BJ (cell line): ENCODE results near the gene MGRN1. TPM values are rescaled to one million over a fixed set of nuclear protein-coding genes. Genes with fewer than 3 reads are reported as not detected.

Experiments used
- CTCF ChIA-PET: fragments of 350-600 bp; formaldehyde crosslinking; extraction: SDS; loops from one replicate; lab custom pipeline; 2021; ENCODE audit warnings: antibody characterized with exemption, inconsistent platforms; lab: Yijun Ruan, JAX
- POLR2A ChIA-PET: fragments of 300-600 bp; sonication (Branson Sonifier 250); formaldehyde crosslinking; extraction: SDS; loops from one replicate; lab custom pipeline; 2021; ENCODE audit warnings: antibody characterized with exemption; lab: Charles Lee
- DNase-seq: peaks from one replicate; pipeline ENCODE4 v3.0.0-alpha.2; 2011; ENCODE audit warnings: low read depth
- H3K27me3 ChIP-seq: 2 replicates; pipeline ENCODE4 v1.6.0; 2011; ENCODE audit warnings: low read length; ENCODE audit not compliant: control insufficient read depth, insufficient read depth
- H3K36me3 ChIP-seq: 2 replicates; pipeline ENCODE4 v1.5.1; 2011; ENCODE audit warnings: low read length; ENCODE audit not compliant: control insufficient read depth, insufficient read depth
- H3K4me3 ChIP-seq: 2 replicates; pipeline ENCODE4 v1.5.1; 2011; ENCODE audit warnings: low read depth, mild to moderate bottlenecking, control low read depth, low read length
- polyA plus RNA-seq: library from polyadenylated mRNA; depleted of rRNA; stranded (reverse); fragments of >200 nt; gene quantifications from 2 replicates; pipeline ENCODE4 v1.2.3, GENCODE V29; 2011
- TF ChIP-seq, protein P1 (sequence below): IDR thresholded peaks from 2 replicates; pipeline ENCODE4 v1.5.1; 2011; ENCODE audit warnings: low read depth, mild to moderate bottlenecking, control low read depth, inconsistent platforms, low read length, moderate library complexity; ENCODE audit not compliant: insufficient read depth

Gene MGRN1
- polyA plus RNA-seq, 1 experiment = 4.5 TPM

DNA sequence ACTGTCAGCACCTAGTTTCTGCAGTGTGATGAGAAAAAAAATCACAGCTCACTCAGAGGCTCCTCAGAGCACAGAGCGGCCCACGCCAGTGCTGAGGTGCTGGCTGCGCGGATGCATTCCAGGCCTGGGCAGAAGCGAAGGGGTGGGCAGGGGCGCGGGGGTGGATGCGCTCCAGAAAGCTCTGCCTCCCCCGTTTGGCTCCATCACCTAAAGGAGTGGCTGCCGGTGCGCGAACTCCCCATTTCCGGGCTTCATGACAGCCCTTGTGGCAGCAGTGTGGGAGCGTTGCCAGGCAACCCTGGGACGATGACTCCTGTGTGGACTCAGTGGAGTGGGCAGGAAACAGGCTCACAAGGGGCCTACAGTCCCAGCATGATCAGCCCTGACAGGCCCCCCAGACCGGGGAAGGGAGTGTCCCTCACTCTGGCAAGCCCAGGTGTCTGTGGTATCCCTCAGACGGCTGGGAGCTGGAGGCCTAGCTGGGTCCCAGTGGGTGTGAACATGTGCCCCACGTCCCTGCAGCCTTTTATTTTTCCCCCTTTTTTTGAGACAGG lies 35.9 kb downstream of the MGRN1 start:
- POLR2A ChIA-PET = no interaction called here
- H3K36me3 ChIP-seq = peaks cover 39% of the 10 kb centered on the region
- H3K27me3 ChIP-seq = no peaks in the 10 kb centered on the region
- DNase-seq = no peak
- CTCF ChIA-PET = interaction anchor here (1.7 to 1.9 kb wide), 2 partner anchors 10 to 11 kb away, joined by 6 to 7 read pairs; no protein-coding TSS in a partner anchor
- H3K4me3 ChIP-seq = no peak overlapping the region
- TF ChIP-seq, protein P1, sequence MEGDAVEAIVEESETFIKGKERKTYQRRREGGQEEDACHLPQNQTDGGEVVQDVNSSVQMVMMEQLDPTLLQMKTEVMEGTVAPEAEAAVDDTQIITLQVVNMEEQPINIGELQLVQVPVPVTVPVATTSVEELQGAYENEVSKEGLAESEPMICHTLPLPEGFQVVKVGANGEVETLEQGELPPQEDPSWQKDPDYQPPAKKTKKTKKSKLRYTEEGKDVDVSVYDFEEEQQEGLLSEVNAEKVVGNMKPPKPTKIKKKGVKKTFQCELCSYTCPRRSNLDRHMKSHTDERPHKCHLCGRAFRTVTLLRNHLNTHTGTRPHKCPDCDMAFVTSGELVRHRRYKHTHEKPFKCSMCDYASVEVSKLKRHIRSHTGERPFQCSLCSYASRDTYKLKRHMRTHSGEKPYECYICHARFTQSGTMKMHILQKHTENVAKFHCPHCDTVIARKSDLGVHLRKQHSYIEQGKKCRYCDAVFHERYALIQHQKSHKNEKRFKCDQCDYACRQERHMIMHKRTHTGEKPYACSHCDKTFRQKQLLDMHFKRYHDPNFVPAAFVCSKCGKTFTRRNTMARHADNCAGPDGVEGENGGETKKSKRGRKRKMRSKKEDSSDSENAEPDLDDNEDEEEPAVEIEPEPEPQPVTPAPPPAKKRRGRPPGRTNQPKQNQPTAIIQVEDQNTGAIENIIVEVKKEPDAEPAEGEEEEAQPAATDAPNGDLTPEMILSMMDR = no peak

DNA sequence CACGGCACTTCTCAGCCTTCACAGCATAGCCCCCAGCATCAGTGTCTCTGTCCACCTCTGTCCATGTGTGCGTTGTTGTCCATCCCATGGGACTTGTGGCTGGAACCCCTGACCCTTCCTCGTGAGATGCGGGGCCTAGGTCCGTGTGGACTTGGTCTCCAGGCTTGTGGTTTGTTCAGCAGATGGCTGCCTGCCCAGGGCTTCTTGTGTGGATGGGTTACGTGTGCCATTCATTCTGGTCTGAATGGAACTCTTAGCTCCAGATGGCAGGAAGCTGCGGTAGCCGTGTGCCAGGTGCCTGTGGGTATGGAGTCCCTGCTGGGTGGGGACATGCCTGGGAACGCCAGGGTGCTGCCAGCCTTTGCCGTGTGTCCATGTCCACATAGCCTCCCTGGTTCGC lies 37.0 kb downstream of the MGRN1 start:
- ChIA-PET CTCF (interaction anchor here (1.7 kb wide), 1 partner anchor 11 kb away, joined by 7 read pairs; no protein-coding TSS in a partner anchor), POLR2A (no interaction called here)
- no peaks in the 10 kb centered on the region for H3K27me3 ChIP-seq
- TF ChIP-seq, protein P1 = no peak
- DNase-seq = no peak
- H3K4me3 ChIP-seq = no peak overlapping the region
- peaks cover 39% of the 10 kb centered on the region for H3K36me3 ChIP-seq

DNA sequence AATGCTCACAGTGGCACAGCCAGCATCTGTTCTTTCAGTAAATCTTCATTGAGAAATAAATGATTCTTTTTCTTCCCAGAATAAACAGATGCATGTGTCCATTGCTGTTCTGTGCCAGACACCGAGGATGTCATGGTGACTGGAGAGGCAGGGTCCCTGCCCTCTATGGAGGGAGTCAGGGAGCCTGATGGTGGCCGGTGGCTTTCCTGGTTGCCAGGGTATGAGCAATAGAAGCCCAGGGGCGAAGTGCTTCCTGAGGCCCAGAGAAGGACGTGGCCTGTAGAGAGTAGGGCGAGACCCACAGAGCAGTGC lies 38.8 kb downstream of the MGRN1 start:
- TF ChIP-seq, protein P1 = no peak
- no peaks in the 10 kb centered on the region for H3K27me3 ChIP-seq
- peaks cover 42% of the 10 kb centered on the region for H3K36me3 ChIP-seq
- ChIA-PET POLR2A (no interaction called here), CTCF (no interaction called here)
- no peak for DNase-seq
- no peak overlapping the region for H3K4me3 ChIP-seq

DNA sequence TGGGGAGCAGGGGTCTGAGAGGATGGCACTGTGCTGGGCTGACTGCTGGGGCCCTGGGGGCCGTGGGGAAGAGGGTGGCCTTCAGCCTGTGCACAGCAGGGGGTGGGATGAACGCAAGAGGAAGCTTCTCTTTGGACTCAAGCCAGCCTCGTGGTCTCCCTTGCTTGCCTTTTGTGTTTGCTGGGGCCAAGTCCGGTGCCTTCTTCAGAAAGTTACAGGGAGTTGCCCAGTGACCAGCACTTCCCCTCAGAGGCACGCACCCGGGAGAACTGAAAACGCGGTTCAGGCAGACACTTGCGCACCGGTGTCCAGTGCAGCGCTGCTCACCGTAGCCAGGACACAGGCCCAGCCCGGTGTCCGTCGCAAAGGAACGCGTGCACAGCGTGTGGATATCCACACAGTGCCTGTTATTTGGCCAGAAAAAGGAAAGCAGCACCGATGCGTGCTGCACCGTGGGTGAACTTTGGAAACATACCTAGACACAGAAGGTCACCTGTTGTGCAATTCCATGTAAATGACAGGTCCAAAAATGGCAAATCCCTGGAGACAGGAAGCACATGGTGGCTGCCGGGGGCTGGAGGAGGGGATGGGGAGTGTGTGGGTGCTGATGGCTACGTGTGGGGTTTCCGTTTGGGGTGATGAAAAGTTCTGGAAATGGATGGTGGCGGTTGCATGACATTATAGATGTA lies 39.3 kb downstream of the MGRN1 start:
- Histone ChIP-seq H3K4me3 (no peak overlapping the region), H3K27me3 (no peaks in the 10 kb centered on the region), H3K36me3 (peaks cover 44% of the 10 kb centered on the region)
- POLR2A ChIA-PET = no interaction called here
- TF ChIP-seq, protein P1 = no peak
- CTCF ChIA-PET = no interaction called here
- no peak for DNase-seq

DNA sequence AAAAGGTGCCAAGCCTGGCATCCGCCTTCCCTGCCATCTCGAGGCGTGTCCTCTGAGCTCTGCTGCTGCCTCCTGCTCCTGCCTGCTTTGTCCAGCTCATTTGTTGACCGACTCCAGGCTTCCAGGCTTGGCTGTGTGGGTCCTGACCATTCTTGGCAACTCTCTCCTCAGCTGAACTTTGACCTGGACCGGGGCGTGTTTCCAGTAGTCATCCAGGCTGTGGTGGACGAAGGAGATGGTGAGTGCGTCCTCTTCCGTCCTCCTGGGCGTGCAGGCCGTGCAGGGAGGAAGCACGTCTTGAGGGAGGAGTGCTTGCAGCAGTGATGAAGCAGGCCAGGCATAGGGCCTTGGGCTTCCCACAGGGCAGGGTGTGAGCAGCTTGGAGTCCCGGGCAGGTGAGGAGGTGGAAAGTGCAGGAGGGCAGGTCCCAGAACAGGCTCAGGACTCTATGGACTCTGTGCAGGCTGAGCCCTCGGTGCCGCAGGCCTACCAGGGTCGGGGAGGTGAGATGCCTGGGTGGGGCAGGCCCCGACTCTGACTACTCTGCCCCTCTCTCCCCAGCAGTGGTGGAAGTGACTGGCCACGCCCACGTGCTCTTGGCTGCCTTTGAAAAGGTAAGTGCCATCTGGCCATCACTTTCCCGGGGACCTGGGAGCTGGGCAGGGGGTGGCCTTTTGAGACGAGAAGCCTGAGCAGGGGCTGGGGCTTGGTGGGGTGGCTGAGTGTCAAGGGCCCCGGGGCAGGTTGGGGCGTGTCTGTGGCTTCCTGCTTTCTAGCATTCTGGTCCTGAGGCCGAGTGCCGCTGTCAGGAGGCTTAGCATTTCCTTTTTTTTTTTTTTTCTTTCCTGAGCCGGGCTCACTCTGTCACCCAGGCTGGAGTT lies 40.2 kb downstream of the MGRN1 start:
- peaks cover 42% of the 10 kb centered on the region for H3K36me3 ChIP-seq
- no peak overlapping the region for H3K4me3 ChIP-seq
- DNase-seq = no peak
- POLR2A ChIA-PET = no interaction called here
- TF ChIP-seq, protein P1 = no peak
- no peaks in the 10 kb centered on the region for H3K27me3 ChIP-seq
- CTCF ChIA-PET = interaction anchor here (0.6 kb wide), 1 partner anchor 303 kb away, joined by 3 read pairs; no protein-coding TSS in a partner anchor
